ENCODE measurements around the gene RNF13. TPM values are rescaled to one million over a fixed set of nuclear protein-coding genes. Genes with fewer than 3 reads are reported as not detected.

RNF13 gene
- total RNA-seq, 1 experiment from 2014 or later, result 33.8 TPM

DNA sequence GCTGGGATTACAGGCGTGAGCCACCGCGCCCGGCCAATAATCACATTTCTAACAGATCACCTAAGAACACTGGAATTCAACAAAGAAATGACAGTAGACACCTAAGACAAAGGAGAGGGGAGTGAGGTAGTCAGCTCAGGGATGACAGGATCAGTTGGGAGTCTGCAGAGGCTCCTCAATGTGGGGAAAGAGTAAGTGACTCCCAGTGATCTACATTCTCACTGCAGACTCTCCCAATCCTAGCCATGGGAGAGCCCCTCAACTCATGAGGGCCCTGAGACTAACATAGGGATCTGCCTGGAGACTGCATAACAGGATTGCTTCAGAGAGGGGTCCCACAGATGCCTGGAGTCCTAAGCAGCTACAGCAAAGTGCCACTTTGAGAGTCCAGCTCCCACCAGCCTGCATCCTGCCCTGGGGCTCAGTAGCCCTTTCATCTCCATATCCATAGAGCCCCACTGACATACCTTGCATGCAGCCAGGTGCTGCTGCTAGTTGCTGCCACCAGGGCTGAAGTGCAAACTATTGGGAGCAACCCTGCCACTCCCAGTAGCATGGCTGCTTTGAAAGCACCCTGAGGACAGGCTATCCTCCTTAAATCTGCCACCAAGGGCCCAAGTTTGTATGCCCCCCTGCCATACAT is 179.5 kb downstream of the RNF13 start:
- DNase-seq (no peak), ATAC-seq (no peak)
- no peaks in the 10 kb centered on the region for H3K79me2 ChIP-seq (ENCODE audit: low read length)
- H3K4me3 ChIP-seq (ENCODE audit: low read length), result no peak overlapping the region
- no peaks in the 10 kb centered on the region for H3K9me2 ChIP-seq (replicated peaks; ENCODE audit: low read length)
- H3K4me2 ChIP-seq (ENCODE audit: low read length), result no peak overlapping the region
- H3K9me3 ChIP-seq (ENCODE audit: low read length), result 0 out of 2 replicates have a peak, but pooled peaks cover 4% of the 10 kb centered on the region
- H3K36me3 ChIP-seq (ENCODE audit: low read depth, low read length), result no peaks in the 10 kb centered on the region
- no peaks in the 10 kb centered on the region for H3K4me1 ChIP-seq (ENCODE audit: insufficient read depth, low read length)
- TF ChIP-seq EZH2phosphoT487 (IDR thresholded peaks at IDR 0.05; ENCODE audit: borderline replicate concordance, low read length) (no peak), EZH2 (IDR thresholded peaks at IDR 0.05; ENCODE audit: low read length, unreplicated experiment) (no peak)
- TF ChIP-seq, protein P1, sequence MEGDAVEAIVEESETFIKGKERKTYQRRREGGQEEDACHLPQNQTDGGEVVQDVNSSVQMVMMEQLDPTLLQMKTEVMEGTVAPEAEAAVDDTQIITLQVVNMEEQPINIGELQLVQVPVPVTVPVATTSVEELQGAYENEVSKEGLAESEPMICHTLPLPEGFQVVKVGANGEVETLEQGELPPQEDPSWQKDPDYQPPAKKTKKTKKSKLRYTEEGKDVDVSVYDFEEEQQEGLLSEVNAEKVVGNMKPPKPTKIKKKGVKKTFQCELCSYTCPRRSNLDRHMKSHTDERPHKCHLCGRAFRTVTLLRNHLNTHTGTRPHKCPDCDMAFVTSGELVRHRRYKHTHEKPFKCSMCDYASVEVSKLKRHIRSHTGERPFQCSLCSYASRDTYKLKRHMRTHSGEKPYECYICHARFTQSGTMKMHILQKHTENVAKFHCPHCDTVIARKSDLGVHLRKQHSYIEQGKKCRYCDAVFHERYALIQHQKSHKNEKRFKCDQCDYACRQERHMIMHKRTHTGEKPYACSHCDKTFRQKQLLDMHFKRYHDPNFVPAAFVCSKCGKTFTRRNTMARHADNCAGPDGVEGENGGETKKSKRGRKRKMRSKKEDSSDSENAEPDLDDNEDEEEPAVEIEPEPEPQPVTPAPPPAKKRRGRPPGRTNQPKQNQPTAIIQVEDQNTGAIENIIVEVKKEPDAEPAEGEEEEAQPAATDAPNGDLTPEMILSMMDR (conservative IDR thresholded peaks at IDR 0.05; ENCODE audit: low read depth, low read length), result no peak
- POLR2A ChIA-PET (ENCODE audit: unreplicated experiment), result no interaction called here
- CTCF ChIA-PET, result no interaction called here
- intact Hi-C loops (cut with micrococcal nuclease), result no loop called here
- H3K27me3 ChIP-seq (ENCODE audit: low read length), result no peaks in the 10 kb centered on the region
- no peak overlapping the region for H3K9ac ChIP-seq (ENCODE audit: low read length)
- no peak overlapping the region for H2AFZ ChIP-seq (ENCODE audit: low read length)
- no TSS peak for BruUV-seq (replicated peaks)
- H4K20me1 ChIP-seq (ENCODE audit: low read length), result no peaks in the 10 kb centered on the region
- H3K27ac ChIP-seq (ENCODE audit: low read length), result no peak overlapping the region
- no peaks in the 10 kb centered on the region for H3F3A ChIP-seq (ENCODE audit: low read length, unreplicated experiment)

DNA sequence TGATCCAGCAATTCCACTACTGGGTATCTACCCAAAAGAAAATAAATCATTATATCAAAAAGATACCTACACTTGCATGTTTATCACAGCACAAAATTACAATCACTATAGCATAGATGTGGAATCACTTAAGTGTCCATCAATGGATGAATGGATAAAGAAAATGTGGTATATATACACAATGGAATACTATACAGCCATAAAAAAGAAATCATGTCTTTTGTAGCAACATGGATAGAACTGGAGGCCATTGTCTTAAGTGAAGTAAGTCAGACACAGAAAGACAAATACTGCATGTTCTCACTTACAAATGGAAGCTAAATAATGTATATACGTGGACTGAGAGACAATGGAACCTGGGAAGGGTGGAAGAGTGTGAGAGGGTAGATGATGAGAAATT is 185.9 kb downstream of the RNF13 start:
- intact Hi-C loops (cut with micrococcal nuclease), result no loop called here
- ATAC-seq, result no peak
- POLR2A ChIA-PET (ENCODE audit: unreplicated experiment), result no interaction called here

DNA sequence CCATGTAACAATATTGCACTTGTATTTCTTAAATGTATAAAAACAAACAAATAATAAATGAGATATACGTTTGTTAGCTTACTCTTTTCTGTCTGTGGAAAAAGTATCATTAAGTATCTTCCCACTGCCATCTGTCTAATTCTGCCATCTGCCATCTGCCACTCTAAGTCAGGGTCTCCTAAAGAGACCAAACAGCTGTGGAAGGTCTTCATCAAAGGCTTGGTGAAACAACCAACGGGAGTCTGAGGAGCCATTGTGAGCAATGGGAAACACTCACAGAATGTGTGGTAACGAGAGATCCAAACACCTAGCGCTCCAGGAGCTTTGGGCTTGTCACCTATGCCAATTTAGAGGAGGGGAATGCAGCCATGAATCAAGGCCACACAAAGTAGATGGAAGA is 186.4 kb downstream of the RNF13 start:
- intact Hi-C loops (cut with micrococcal nuclease), result no loop called here
- BruUV-seq (replicated peaks), result no TSS peak
- POLR2A ChIA-PET (ENCODE audit: unreplicated experiment), result no interaction called here

More for the DNA sequence above, 185.9 kb downstream of the RNF13 start:
- no peak overlapping the region for H3K4me3 ChIP-seq (ENCODE audit: low read length)
- H3K27ac ChIP-seq (ENCODE audit: low read length), result no peak overlapping the region
- H3K27me3 ChIP-seq (ENCODE audit: low read length), result no peaks in the 10 kb centered on the region
- H4K20me1 ChIP-seq (ENCODE audit: low read length), result no peaks in the 10 kb centered on the region
- BruUV-seq (replicated peaks), result no TSS peak
- 0 out of 2 replicates have a peak, but pooled peaks cover 4% of the 10 kb centered on the region for H3K9me3 ChIP-seq (ENCODE audit: low read length)
- TF ChIP-seq EZH2phosphoT487 (IDR thresholded peaks at IDR 0.05; ENCODE audit: borderline replicate concordance, low read length) (no peak), EZH2 (IDR thresholded peaks at IDR 0.05; ENCODE audit: low read length, unreplicated experiment) (no peak)
- TF ChIP-seq, protein P1 (conservative IDR thresholded peaks at IDR 0.05; ENCODE audit: low read depth, low read length), result no peak
- CTCF ChIA-PET, result no interaction called here
- no peaks in the 10 kb centered on the region for H3K79me2 ChIP-seq (ENCODE audit: low read length)
- no peak overlapping the region for H3K9ac ChIP-seq (ENCODE audit: low read length)
- DNase-seq, result no peak
- no peaks in the 10 kb centered on the region for H3K4me1 ChIP-seq (ENCODE audit: insufficient read depth, low read length)
- H3F3A ChIP-seq (ENCODE audit: low read length, unreplicated experiment), result no peaks in the 10 kb centered on the region
- no peaks in the 10 kb centered on the region for H3K36me3 ChIP-seq (ENCODE audit: low read depth, low read length)
- H3K9me2 ChIP-seq (replicated peaks; ENCODE audit: low read length), result no peaks in the 10 kb centered on the region
- no peak overlapping the region for H2AFZ ChIP-seq (ENCODE audit: low read length)
- no peak overlapping the region for H3K4me2 ChIP-seq (ENCODE audit: low read length)

More for the DNA sequence above, 186.4 kb downstream of the RNF13 start:
- Histone ChIP-seq H2AFZ (ENCODE audit: low read length) (no peak overlapping the region), H3K9ac (ENCODE audit: low read length) (no peak overlapping the region), H3K4me1 (ENCODE audit: insufficient read depth, low read length) (no peaks in the 10 kb centered on the region), H3K9me2 (replicated peaks; ENCODE audit: low read length) (no peaks in the 10 kb centered on the region), H3K9me3 (ENCODE audit: low read length) (0 out of 2 replicates have a peak, but pooled peaks cover 4% of the 10 kb centered on the region), H3K27me3 (ENCODE audit: low read length) (no peaks in the 10 kb centered on the region), H3K4me3 (ENCODE audit: low read length) (no peak overlapping the region), H3K27ac (ENCODE audit: low read length) (no peak overlapping the region), H3K4me2 (ENCODE audit: low read length) (no peak overlapping the region), H4K20me1 (ENCODE audit: low read length) (no peaks in the 10 kb centered on the region), H3K79me2 (ENCODE audit: low read length) (no peaks in the 10 kb centered on the region), H3F3A (ENCODE audit: low read length, unreplicated experiment) (no peaks in the 10 kb centered on the region), H3K36me3 (ENCODE audit: low read depth, low read length) (no peaks in the 10 kb centered on the region)
- DNase-seq (no peak), ATAC-seq (no peak)
- TF ChIP-seq, protein P1 (conservative IDR thresholded peaks at IDR 0.05; ENCODE audit: low read depth, low read length), result no peak
- TF ChIP-seq EZH2 (IDR thresholded peaks at IDR 0.05; ENCODE audit: low read length, unreplicated experiment) (no peak), EZH2phosphoT487 (IDR thresholded peaks at IDR 0.05; ENCODE audit: borderline replicate concordance, low read length) (no peak)
- CTCF ChIA-PET, result no interaction called here
